SK-N-SH (cell line): Measurements from ENCODE around the gene RALGDS. TPM values are rescaled to one million over a fixed set of nuclear protein-coding genes. Genes with fewer than 3 reads are reported as not detected.

ENCODE experiments used
- CTCF ChIA-PET: fragments of 300-600, 350-600 bp; formaldehyde crosslinking; extraction: SDS; loops from one replicate; lab custom pipeline; 2021; lab: Yijun Ruan, JAX
- POLR2A ChIA-PET: fragments of 350-600 bp; sonication (Branson Sonifier 250); formaldehyde crosslinking; extraction: SDS; loops from one replicate; lab custom pipeline; 2020; ENCODE audit warnings: antibody characterized with exemption, inconsistent platforms; lab: Yijun Ruan, JAX
- DNase-seq: peaks from one replicate; pipeline ENCODE4 v3.0.0; 2012
- H2AFZ ChIP-seq: fragments of 200-600 bp; sonication (generic); 2 replicates; pipeline ENCODE4 v1.8.1; 2016; ENCODE audit warnings: antibody characterized with exemption, mild to moderate bottlenecking, low read depth
- H3F3A ChIP-seq: fragments of 200-600 bp; sonication (generic); replicated peaks from 2 replicates; pipeline ENCODE3; 2016; ENCODE audit warnings: antibody characterized with exemption, mild to moderate bottlenecking; ENCODE audit not compliant: insufficient read depth
- H3K27ac ChIP-seq, 2 experiments: fragments of 200-500 bp in 1 of 2; fragments of 200-600 bp in 1 of 2; sonication (Bioruptor generic) in 1 of 2; sonication (generic), shearing (Covaris generic) in 1 of 2; 2 replicates each; pipeline versions ENCODE4 v1.5.1 to v1.6.1; 2014 to 2016; ENCODE audit warnings: low read depth in 2 of 2, inconsistent platforms in 1 of 2, low read length in 1 of 2, mild to moderate bottlenecking in 1 of 2, mixed read lengths in 1 of 2
- H3K27me3 ChIP-seq: fragments of 200-600 bp; sonication (generic), shearing (Covaris generic); 2 replicates; pipeline ENCODE4 v1.6.1; 2016; ENCODE audit warnings: mixed run types; ENCODE audit not compliant: insufficient read depth
- H3K36me3 ChIP-seq, 2 experiments: fragments of 200-500 bp in 1 of 2; fragments of 200-600 bp in 1 of 2; sonication (Bioruptor generic) in 1 of 2; sonication (generic) in 1 of 2; replicated peaks in 1 of 2; 2 replicates each; pipeline versions ENCODE3 to v1.5.1; 2014 to 2016; ENCODE audit warnings: low read length in 1 of 2, mild to moderate bottlenecking in 1 of 2; ENCODE audit not compliant: insufficient read depth in 2 of 2, control insufficient read depth in 1 of 2
- H3K4me1 ChIP-seq, 2 experiments: fragments of 200-500 bp in 1 of 2; fragments of 200-600 bp in 1 of 2; sonication (Bioruptor generic) in 1 of 2; sonication (generic), shearing (Covaris generic) in 1 of 2; 2 replicates each; pipeline versions ENCODE4 v1.5.1 to v1.6.1; 2014 to 2016; ENCODE audit warnings: low read depth in 1 of 2, low read length in 1 of 2, mixed run types in 1 of 2; ENCODE audit not compliant: insufficient read depth in 2 of 2, control insufficient read depth in 1 of 2
- H3K4me2 ChIP-seq: fragments of 200-600 bp; sonication (generic), shearing (Covaris generic); 2 replicates; pipeline ENCODE4 v1.6.1; 2017; ENCODE audit warnings: mixed run types
- H3K4me3 ChIP-seq, 2 experiments: fragments of 200-500 bp in 1 of 2; fragments of 200-600 bp in 1 of 2; sonication (Bioruptor generic) in 1 of 2; sonication (generic), shearing (Covaris generic) in 1 of 2; 2 replicates each; pipeline versions ENCODE4 v1.5.1 to v1.8.1; 2014 to 2016; ENCODE audit warnings: low read depth in 2 of 2, inconsistent platforms in 1 of 2, low read length in 1 of 2, mild to moderate bottlenecking in 1 of 2, mixed read lengths in 1 of 2, moderate library complexity in 1 of 2
- H3K79me2 ChIP-seq: fragments of 200-600 bp; sonication (generic); 2 replicates; pipeline ENCODE4 v1.8.1; 2017; ENCODE audit warnings: mild to moderate bottlenecking; ENCODE audit not compliant: insufficient read depth
- H3K9ac ChIP-seq: fragments of 200-600 bp; sonication (generic); 2 replicates; pipeline ENCODE4 v1.6.1; 2017; ENCODE audit warnings: mixed run types
- H3K9me2 ChIP-seq: fragments of 200-600 bp; sonication (generic); 2 replicates; pipeline ENCODE4 v1.6.1; 2017; ENCODE audit warnings: mixed run types
- H3K9me3 ChIP-seq: fragments of 200-600 bp; sonication (generic); 2 replicates; pipeline ENCODE4 v1.6.1; 2017; ENCODE audit warnings: mixed run types, mild to moderate bottlenecking, moderate library complexity
- H4K20me1 ChIP-seq: fragments of 200-600 bp; sonication (generic); 2 replicates; pipeline ENCODE4 v1.6.1; 2017; ENCODE audit warnings: mild to moderate bottlenecking, mixed run types; ENCODE audit not compliant: insufficient read depth
- EZH2phosphoT487 ChIP-seq: fragments of 200-600 bp; sonication (generic); IDR thresholded peaks from 2 replicates; pipeline ENCODE4 v1.6.1; 2017; ENCODE audit warnings: low read depth, mixed run types, mild to moderate bottlenecking, antibody characterized with exemption, moderate library complexity, borderline replicate concordance
- FOXJ3 ChIP-seq: sonication (generic); formaldehyde crosslinking; IDR thresholded peaks from 2 replicates; pipeline ENCODE4 v1.5.1; 2020; ENCODE audit warnings: mild to moderate bottlenecking, missing genetic modification reagents
- MAX ChIP-seq: IDR thresholded peaks from 2 replicates; pipeline ENCODE4 v1.4.0; 2012; ENCODE audit warnings: low read depth
- MEF2A ChIP-seq: IDR thresholded peaks from 2 replicates; pipeline ENCODE4 v1.4.0; 2012; ENCODE audit warnings: low read depth, borderline replicate concordance
- MXI1 ChIP-seq: IDR thresholded peaks from 2 replicates; pipeline ENCODE4 v1.6.1; 2012; ENCODE audit warnings: mild to moderate bottlenecking, low read depth, low read length, improper control_type of control experiment
- POLR2AphosphoS5 ChIP-seq: IDR thresholded peaks from 2 replicates; pipeline ENCODE4 v1.6.1; 2012; ENCODE audit warnings: low read depth, low read length
- RCOR1 ChIP-seq: fragments of 150-350 bp; IDR thresholded peaks from 2 replicates; pipeline ENCODE4 v1.6.1; 2017; ENCODE audit warnings: antibody characterized with exemption, low read length
- SMC3 ChIP-seq: IDR thresholded peaks from 2 replicates; pipeline ENCODE4 v1.6.1; 2012; ENCODE audit warnings: low read depth, low read length, improper control_type of control experiment
- TCF12 ChIP-seq: IDR thresholded peaks from 2 replicates; pipeline ENCODE4 v1.4.0; 2012
- USF1 ChIP-seq: IDR thresholded peaks from 2 replicates; pipeline ENCODE4 v1.4.0; 2012; ENCODE audit warnings: low read depth, borderline replicate concordance
- USF2 ChIP-seq: fragments of 150-350 bp; IDR thresholded peaks from 2 replicates; pipeline ENCODE4 v1.6.1; 2017; ENCODE audit warnings: antibody characterized with exemption, low read length, low read depth, borderline replicate concordance
- ZBTB33 ChIP-seq: IDR thresholded peaks from 2 replicates; pipeline ENCODE4 v1.4.0; 2012; ENCODE audit warnings: low read depth, borderline replicate concordance
- WGBS: methylation state at CpG from one replicate; pipeline ENCODE4 v1.1.6; 2017; ENCODE audit warnings: low lambda C conversion rate; 5-methylcytosine and 5-hydroxymethylcytosine counted together
- polyA plus RNA-seq, 3 experiments: library from polyadenylated mRNA; depleted of rRNA; stranded (reverse); fragments of >200 nt; gene quantifications; 2 replicates each; pipeline ENCODE4 v1.2.3, GENCODE V29; 2012

Gene RALGDS
- polyA plus RNA-seq, 1 of the 3 experiments (the other 2 are of a cell fraction), result 64.7 TPM

- TF ChIP-seq ZBTB33, result no peak
- no peak for TF ChIP-seq EZH2phosphoT487
- TF ChIP-seq POLR2AphosphoS5, result no peak
Observed at GRCh38 chr9:133055788-133056420, 65.1 kb downstream of the RALGDS start (continued).

GRCh38 chr9:133054966-133055365 lies 66.1 kb downstream of the RALGDS start:
- peak; percentile 85 for DNase-seq
- Histone ChIP-seq H3F3A (no peaks in the 10 kb centered on the region), H3K27ac (peak overlapping the region in 1 of 2 experiments; percentile 77; a peak in 2 of 4 replicates), H3K79me2 (no peaks in the 10 kb centered on the region), H3K9ac (no peak overlapping the region), H3K4me3 (no peak overlapping the region), H4K20me1 (no peaks in the 10 kb centered on the region), H3K4me1 (peaks cover 0 to 31% of the 10 kb centered on the region in 2 experiments; a peak in 1 of 4 replicates), H3K36me3 (peaks cover 2 to 52% of the 10 kb centered on the region in 2 experiments), H3K27me3 (no peaks in the 10 kb centered on the region), H3K4me2 (no peak overlapping the region), H3K9me3 (no peaks in the 10 kb centered on the region)
- WGBS, result no CpG with 5 or more reads among the region's 16 CpGs
- ChIA-PET CTCF (interaction anchor here (0.6 to 1.4 kb wide), 5 partner anchors 33 to 185 kb away, joined by 3 to 4 read pairs (median 3); no protein-coding TSS in a partner anchor), POLR2A (no interaction called here)
- TF ChIP-seq USF1 (peak; percentile 86), POLR2AphosphoS5 (0 out of 2 replicates have a peak, but pooled peaks have one; percentile 26), MAX (peak; percentile 55; the same call in 1 of the 2 replicates), RCOR1 (peak; percentile 47; the same call in 1 of the 2 replicates), USF2 (peak; percentile 72; the same call in 1 of the 2 replicates), FOXJ3 (CRISPR knock-in tag) (0 out of 2 replicates have a peak, but pooled peaks have one; percentile 23), TCF12 (peak; percentile 87), MXI1 (0 out of 2 replicates have a peak, but pooled peaks have one; percentile 72), SMC3 (no peak), MEF2A (no peak)
- TF ChIP-seq, all 33 proteins: peak for 8
- H2AFZ ChIP-seq, result no peak overlapping the region
- no peaks in the 10 kb centered on the region for H3K9me2 ChIP-seq
